ENCODE results near the gene MYH14.

DNA sequence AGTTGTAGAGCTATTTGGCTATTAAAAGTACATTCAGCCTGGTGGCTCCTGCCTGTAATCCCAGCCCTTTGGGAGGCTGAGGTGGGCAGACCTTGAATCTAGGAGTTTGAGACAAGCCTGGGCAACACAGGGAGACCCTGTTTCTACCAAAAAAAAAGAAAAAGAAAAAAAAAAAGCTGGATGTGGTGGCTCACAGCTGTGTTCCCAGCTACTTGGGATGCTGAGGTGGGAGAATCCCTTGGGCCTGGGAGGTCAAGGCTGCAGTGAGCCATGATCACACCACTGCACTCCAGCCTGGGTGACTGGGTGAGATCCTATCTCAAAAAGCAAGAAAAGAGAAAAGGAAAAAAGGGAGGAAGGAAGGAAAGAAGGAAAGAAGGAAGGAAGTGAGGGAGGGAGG lies 30.7 kb upstream of the MYH14 start:
- TF ChIP-seq, protein P1, sequence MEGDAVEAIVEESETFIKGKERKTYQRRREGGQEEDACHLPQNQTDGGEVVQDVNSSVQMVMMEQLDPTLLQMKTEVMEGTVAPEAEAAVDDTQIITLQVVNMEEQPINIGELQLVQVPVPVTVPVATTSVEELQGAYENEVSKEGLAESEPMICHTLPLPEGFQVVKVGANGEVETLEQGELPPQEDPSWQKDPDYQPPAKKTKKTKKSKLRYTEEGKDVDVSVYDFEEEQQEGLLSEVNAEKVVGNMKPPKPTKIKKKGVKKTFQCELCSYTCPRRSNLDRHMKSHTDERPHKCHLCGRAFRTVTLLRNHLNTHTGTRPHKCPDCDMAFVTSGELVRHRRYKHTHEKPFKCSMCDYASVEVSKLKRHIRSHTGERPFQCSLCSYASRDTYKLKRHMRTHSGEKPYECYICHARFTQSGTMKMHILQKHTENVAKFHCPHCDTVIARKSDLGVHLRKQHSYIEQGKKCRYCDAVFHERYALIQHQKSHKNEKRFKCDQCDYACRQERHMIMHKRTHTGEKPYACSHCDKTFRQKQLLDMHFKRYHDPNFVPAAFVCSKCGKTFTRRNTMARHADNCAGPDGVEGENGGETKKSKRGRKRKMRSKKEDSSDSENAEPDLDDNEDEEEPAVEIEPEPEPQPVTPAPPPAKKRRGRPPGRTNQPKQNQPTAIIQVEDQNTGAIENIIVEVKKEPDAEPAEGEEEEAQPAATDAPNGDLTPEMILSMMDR (IDR thresholded peaks at IDR 0.05), result no peak
- TF ChIP-seq POLR2A (IDR thresholded peaks at IDR 0.05) (no peak), POLR2AphosphoS5 (IDR thresholded peaks at IDR 0.05) (no peak)

Measured in breast epithelium (tissue), 3 donors.